Measurements from ENCODE around the gene ZNF512. TPM values are rescaled to one million over a fixed set of nuclear protein-coding genes. Genes with fewer than 3 reads are reported as not detected.

The ZNF512 gene
- total RNA-seq, 1 experiment from 2014 or later: 34.2 TPM

GRCh38 chr2:27571681-27572080 lies 11.2 kb upstream of the ZNF512 start:
- ATAC-seq (no peak), DNase-seq (ENCODE audit: low spot score) (no peak)
- Mint-ChIP-seq H3K4me3 (no peak overlapping the region), H3K27me3 (ENCODE audit: low read depth) (peaks cover 100% of the 10 kb centered on the region), H3K36me3 (no peaks in the 10 kb centered on the region; the same call in 1 of the 2 replicates), H3K9me3 (peaks cover 34% of the 10 kb centered on the region), H3K27ac (no peak overlapping the region), H3K4me1 (no peaks in the 10 kb centered on the region)
- CTCF ChIA-PET: no interaction called here
- TF ChIP-seq GTF2I (CRISPR knock-in tag; conservative IDR thresholded peaks at IDR 0.05): no peak
- POLR2A ChIA-PET: no interaction called here

- no peaks in the 10 kb centered on the region; the same call in 1 of the 2 replicates for H3K36me3 Mint-ChIP-seq
- no peak for DNase-seq (ENCODE audit: low spot score)
- no peak overlapping the region for H3K4me3 Mint-ChIP-seq
- H3K27ac Mint-ChIP-seq: no peak overlapping the region
- no peaks in the 10 kb centered on the region for H3K4me1 Mint-ChIP-seq
- ChIA-PET POLR2A (no interaction called here), CTCF (no interaction called here)
- no peak for ATAC-seq
- TF ChIP-seq ZNF425 (CRISPR knock-in tag; conservative IDR thresholded peaks at IDR 0.05) (no peak), MAX (CRISPR knock-in tag; IDR thresholded peaks at IDR 0.05) (no peak), ZMAT4 (CRISPR knock-in tag; IDR thresholded peaks at IDR 0.05) (no peak), STAT6 (CRISPR knock-in tag; conservative IDR thresholded peaks at IDR 0.05; ENCODE audit: low read depth) (no peak), TP53 (CRISPR knock-in tag; IDR thresholded peaks at IDR 0.05) (no peak), CBFB (CRISPR knock-in tag; IDR thresholded peaks at IDR 0.05; ENCODE audit: low read depth) (no peak), SOX15 (CRISPR knock-in tag; IDR thresholded peaks at IDR 0.05) (no peak), ZNF396 (CRISPR knock-in tag; IDR thresholded peaks at IDR 0.05; ENCODE audit: borderline replicate concordance) (no peak)
- H3K9me3 Mint-ChIP-seq: peaks cover 38% of the 10 kb centered on the region
- peaks cover 100% of the 10 kb centered on the region for H3K27me3 Mint-ChIP-seq (ENCODE audit: low read depth)
Observed at GRCh38 chr2:27572439-27572838, 10.4 kb upstream of the ZNF512 start.

- Mint-ChIP-seq H3K36me3 (no peaks in the 10 kb centered on the region; the same call in 1 of the 2 replicates), H3K27me3 (ENCODE audit: low read depth) (peaks cover 100% of the 10 kb centered on the region), H3K9me3 (peaks cover 43% of the 10 kb centered on the region), H3K27ac (no peak overlapping the region), H3K4me3 (no peak overlapping the region), H3K4me1 (no peaks in the 10 kb centered on the region)
- CTCF ChIA-PET: no interaction called here
- no peak for ATAC-seq
- POLR2A ChIA-PET: no interaction called here
- TF ChIP-seq TP53 (CRISPR knock-in tag; IDR thresholded peaks at IDR 0.05): no peak
- no peak for TF ChIP-seq ARID4B (CRISPR knock-in tag; IDR thresholded peaks at IDR 0.05; ENCODE audit: borderline replicate concordance)
- no peak for TF ChIP-seq CREM (CRISPR knock-in tag; IDR thresholded peaks at IDR 0.05)
- TF ChIP-seq ZNF121 (CRISPR knock-in tag; IDR thresholded peaks at IDR 0.05): no peak
- TF ChIP-seq FOXP4 (CRISPR knock-in tag; IDR thresholded peaks at IDR 0.05): no peak
- no peak for DNase-seq (ENCODE audit: low spot score)
Observed at GRCh38 chr2:27572998-27573429, 9.8 kb upstream of the ZNF512 start.

Data from WTC11 (cell line).